IPS DF 4.7 (cell line): ENCODE data around the gene KRT40.
"Not testable (repeated sequence)": the region's sequence is repeated elsewhere in the genome, so short reads cannot be mapped to it uniquely, and the experiment has no call there.

Experiments used
- DNase-seq: peaks from one replicate; pipeline ENCODE4 v3.0.0-alpha.2; 2013; ENCODE audit warnings: low spot score; ENCODE audit errors: extremely low read depth

Gene KRT40

DNA sequence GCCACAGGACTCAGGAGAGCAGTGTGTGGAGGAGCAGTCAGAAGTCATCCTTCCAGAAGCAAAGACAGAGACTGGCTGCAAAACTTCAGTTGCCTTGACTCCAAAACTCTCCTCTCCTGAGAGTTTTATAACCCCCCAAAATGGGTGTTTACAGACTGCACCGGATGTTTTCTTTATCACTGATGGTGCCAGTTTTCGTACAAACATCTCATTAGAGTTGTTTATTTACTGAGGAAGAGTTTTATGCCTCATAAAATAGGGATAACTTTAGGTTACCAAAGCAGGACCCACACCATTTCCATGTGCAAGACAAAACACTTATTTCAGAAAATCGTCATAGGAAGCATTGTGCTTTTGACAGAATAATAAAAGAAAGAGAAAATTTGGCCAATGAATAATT lies at the start of gene KRT40:
Gene KRT40 (minus strand): TSS at position 101 of the 400 bp plus-strand sequence. CDS start 53 bp downstream, at position 48.
- DNase-seq, result no peak

- DNase-seq, result no peak
Measured at GRCh38 chr17:41029633-41030245, 45.6 kb upstream of the KRT40 start, which contains the start of gene KRTAP1-4. Gene KRTAP1-4, minus strand, starts transcription at chr17:41030195. Its CDS starts 117 bp downstream, at chr17:41030078.

DNA sequence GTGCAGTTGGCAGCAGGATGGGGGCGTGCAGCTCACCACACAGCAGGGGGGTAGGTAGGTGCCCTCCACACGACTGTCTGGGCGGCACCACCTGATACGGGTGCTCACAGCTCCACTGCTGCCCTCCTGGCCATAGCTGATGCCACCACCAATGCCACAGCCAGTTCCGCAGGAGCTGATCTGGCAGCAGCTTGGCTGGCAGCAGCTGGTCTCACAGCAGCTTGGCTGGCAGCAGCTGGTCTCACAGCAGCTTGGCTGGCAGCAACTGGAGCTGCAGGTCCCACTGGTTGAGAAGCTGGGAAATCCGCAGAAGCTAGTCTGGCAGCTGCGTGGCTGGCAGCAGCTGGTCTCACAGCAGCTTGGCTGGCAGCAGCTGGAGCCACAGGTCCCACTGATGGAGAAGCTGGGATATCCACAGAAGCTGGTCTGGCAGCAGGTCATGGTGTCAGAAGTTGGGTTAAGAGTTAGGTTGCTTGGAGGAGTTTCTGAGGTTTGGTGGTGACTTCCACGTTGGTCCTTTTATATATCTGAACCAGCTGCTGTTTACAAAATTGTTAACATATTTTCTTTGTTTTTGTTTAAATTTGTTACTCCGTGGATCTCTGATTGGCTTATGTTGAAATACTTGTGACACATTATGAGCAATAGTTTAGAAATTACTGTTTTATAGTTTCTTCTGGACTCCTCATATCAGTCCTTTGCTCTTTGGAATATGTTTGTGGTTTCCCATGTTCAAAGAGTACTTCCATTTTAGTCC lies 42.8 kb upstream of the KRT40 start, which contains the start of gene KRTAP1-5:
Gene KRTAP1-5 (minus strand): TSS at position 494 of the 757 bp plus-strand sequence. CDS start 53 bp downstream, at position 441.
- no peak for DNase-seq

DNA sequence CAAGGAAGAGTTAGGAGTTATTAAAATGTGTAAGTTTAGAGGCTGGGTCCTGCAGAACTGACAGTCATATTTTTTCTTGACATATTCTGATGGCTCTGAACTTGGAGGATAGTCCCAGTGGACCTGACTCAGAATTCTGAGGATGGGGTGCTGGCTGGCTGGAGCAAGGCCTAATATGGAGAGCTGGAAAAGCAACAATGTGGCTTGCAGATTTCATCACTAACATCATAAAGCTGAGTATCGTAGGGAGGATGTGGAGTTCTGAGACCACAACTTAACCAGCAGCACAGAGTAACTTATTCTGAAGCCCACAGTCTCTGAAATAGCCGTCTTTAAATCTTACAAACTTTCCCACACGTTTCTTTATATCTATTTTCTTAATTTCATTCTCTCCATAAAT lies 40.6 kb upstream of the KRT40 start:
- no peak for DNase-seq

DNA sequence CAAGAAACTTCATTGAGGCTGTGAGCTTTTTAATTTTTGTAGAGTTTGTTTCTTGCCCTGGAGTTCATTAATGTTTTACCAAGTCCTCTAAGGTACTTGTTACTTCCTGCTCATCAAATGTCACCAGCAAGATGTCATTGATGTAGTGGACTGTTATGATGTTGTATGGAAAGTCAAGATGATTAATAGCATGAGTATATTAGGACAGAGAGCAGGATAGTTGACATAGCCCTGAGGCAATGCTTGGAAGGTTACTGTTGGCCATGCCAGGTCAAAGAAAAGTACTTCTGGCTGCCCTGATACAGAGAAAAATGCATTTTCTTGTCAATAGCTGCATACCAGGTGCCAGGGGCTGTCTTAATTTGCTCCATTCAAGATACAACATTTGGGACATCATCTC lies 36.2 kb upstream of the KRT40 start:
- no peak for DNase-seq

DNA sequence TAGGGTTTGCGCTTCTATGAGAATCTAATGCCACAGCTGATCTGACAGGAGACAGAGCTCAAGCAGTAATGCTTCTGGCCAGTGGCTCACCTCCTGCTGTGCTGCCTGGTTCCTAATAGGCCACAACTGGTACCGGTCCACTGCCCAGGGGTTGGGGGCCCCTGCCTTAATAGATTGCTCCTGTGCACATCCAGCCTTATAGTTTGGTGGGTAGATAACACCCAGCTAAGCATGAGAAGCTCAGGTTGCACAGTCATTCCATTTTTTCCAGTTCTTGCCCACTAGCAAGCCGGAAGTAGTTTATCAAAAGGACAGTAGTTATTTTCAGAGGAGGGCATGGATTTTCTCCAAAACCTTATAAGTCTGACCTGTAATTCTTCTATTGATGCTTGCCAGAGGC lies 35.3 kb upstream of the KRT40 start:
- DNase-seq, result no peak

- no peak for DNase-seq
Measured at GRCh38 chr17:41018541-41018940, 34.4 kb upstream of the KRT40 start.

GRCh38 chr17:41016578-41017215 lies 32.6 kb upstream of the KRT40 start:
- no peak for DNase-seq

GRCh38 chr17:41015454-41015853 lies 31.3 kb upstream of the KRT40 start:
- DNase-seq, result no peak

- no peak for DNase-seq
Measured at GRCh38 chr17:41013606-41014005, 29.5 kb upstream of the KRT40 start.

GRCh38 chr17:41013181-41013580 lies 29.1 kb upstream of the KRT40 start:
- no peak for DNase-seq

DNA sequence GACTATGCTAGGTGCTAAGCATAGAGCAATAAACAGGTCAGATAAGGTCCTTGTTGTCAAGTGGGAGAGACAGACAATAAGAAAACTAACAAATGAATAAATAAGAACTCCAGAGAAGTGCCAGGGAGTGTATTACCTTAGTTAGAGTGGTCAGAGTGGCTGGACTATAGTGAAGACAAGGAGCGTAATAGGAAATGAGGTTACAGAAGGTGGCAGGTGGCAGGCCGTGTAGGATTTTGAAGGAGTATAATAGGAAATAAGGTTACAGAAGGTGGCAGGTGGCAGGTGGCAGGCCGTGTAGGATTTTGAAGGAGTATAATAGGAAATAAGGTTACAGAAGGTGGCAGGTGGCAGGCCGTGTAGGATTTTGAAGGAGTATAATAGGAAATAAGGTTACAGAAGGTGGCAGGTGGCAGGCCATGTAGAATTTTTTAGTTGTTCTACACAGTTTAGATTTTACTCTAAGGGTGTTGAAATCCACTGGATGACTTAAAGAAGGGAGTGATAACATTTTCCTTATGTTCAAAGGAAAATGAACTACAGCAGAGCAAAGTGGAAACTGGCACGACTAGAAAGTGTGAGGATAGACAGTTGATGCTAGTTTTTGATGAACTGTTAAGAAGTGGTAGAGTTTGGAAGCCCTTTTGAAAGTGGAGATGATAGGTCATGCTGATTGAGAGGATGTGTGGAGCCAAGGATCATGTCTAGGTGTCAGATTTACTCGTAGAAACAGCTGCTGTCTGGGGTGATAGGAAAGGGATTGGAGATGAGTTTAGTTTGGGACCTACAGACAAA lies 28.4 kb upstream of the KRT40 start:
- no peak for DNase-seq

GRCh38 chr17:41010441-41010840 lies 26.3 kb upstream of the KRT40 start:
- DNase-seq, result no peak

DNA sequence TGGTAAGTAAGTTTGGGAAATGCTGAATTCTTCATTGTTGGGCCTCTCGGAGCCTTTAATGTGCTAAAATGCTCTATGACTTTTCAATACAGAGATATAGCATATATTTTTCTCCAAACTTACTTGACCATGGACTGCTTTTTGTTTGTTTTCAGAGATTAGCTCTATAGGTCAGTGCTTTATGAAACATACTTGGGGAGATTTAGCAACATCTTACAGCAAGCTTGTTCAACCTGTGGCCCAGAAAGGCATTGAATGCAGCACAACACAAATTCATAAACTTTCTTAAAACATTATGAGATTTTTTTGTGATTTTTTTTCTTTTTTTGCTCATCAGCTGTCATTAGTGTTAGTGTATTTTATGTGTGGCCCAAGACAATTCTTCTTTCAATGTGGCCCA lies 25.8 kb upstream of the KRT40 start:
- DNase-seq, result no peak

GRCh38 chr17:41009301-41009760 lies 25.2 kb upstream of the KRT40 start:
- DNase-seq, result no peak

DNA sequence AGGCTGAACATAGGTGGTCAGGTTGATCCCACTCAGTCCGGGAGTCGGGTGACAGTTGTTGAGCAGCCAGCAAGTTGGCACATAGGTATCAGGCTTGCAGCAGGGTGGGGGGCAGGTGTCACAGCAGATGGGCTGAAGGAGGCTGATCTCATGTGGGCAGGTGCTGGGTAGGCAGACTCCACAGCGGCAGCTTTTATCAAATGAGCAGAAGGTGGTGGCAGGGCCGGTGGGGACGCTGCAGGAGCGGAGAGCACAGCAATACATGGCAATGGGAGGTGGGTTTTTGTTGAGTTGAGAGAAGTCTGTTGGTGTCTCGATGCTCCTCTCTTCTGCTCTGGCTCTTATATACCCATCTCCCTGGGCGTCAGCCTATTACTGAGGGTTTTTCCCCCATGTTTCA lies 24.7 kb upstream of the KRT40 start, which contains the start of gene KRTAP3-1:
Gene KRTAP3-1 (minus strand): TSS at position 318 of the 400 bp plus-strand sequence. CDS start 54 bp downstream, at position 264.
- DNase-seq, result no peak

- DNase-seq, result no peak
Measured at GRCh38 chr17:41004397-41004796, 20.3 kb upstream of the KRT40 start.

DNA sequence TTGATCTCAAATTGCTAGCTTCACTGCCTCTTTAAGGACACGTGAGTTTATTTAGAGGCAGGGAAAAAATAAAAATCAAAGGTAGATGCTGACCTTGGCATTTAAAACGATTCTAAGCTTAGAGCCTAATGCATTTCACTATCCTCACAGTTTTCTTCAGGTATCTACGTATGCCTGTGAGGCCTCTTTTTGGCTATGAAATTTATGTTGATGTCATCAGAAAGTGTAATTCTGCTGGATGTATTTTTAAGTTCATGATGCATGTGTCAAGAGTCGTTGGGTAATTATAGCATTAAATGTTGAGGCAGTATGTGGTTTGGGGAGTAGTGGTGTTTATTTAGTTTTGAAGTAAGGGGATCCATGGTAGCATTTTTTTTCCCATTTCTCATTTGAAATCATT lies 19.8 kb upstream of the KRT40 start:
- no peak for DNase-seq

GRCh38 chr17:41002814-41003213 lies 18.7 kb upstream of the KRT40 start:
- no peak for DNase-seq

DNA sequence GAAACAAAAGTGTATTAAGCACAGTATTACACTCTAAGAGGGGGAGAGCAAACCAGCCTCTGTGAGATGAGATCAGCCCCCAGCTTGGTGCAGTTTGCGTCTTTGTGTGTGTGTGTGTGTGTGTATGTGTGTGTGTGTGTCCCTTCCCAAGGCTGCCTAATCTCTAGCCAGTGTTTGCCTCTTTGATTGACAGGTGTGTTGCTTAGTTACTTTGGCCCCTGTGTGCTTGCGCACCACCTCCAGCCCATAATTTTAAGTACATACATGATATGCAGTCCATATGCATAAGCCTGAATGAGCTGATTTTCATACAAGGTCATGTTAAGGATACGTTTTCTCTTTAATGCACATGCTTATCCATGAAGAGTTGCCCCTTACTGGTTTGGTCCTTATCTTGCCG lies 17.7 kb upstream of the KRT40 start:
- no peak for DNase-seq

DNA sequence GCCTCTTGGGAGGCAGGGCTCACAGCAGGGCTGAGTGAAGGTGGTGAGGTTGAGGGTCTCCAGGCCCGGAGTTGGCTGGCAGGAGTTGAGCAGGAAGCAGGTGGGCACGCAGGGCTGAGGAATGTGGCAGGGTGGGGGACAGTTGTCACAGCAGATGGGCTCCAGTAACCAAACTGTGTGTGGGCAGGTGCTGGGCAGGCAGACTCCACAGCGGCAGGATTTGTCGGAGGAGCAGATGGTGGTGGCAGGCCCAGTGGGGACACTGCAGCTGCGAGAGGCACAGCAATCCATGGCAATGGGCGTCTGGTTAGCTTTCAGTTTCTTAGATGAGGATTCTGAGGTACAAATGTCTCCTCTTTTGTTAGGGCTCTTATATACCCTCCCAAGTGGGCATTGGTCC lies 15.4 kb upstream of the KRT40 start, which contains the start of gene KRTAP3-2:
Gene KRTAP3-2 (minus strand): TSS at position 344 of the 400 bp plus-strand sequence. CDS start 53 bp downstream, at position 291.
- DNase-seq, result not testable (repeated sequence)
